ENCODE measurements around the gene ZNF561. TPM values are rescaled to one million over a fixed set of nuclear protein-coding genes. Genes with fewer than 3 reads are reported as not detected.
"Not testable (repeated sequence)": the region's sequence is repeated elsewhere in the genome, so short reads cannot be mapped to it uniquely, and the experiment has no call there.

Gene ZNF561
- 42.7 and 49.3 TPM in 2 replicates for total RNA-seq (2014; rRNA removed; shearing (Covaris generic))

GRCh38 chr19:9621156-9622037, at the start of gene ZNF561:
Gene ZNF561, minus strand, starts transcription at chr19:9621232. Its CDS starts 1,776 bp downstream, at chr19:9619456.
- peaks cover 24% of the 10 kb centered on the region for H3K36me3 ChIP-seq (replicated peaks; ENCODE audit: control insufficient read depth, insufficient read depth, low read length)
- no peaks in the 10 kb centered on the region for H3K27me3 ChIP-seq (ENCODE audit: control insufficient read depth, insufficient read depth, low read length)
- H3K4me3 ChIP-seq (ENCODE audit: insufficient read depth, low read depth, low read length) = peak within 1 kb of the TSS; percentile 96
- DNase-seq = peak; percentile 87

- Histone ChIP-seq H3K36me3 (replicated peaks; ENCODE audit: control insufficient read depth, insufficient read depth, low read length) (no peaks in the 10 kb centered on the region), H3K27me3 (ENCODE audit: control insufficient read depth, insufficient read depth, low read length) (no peaks in the 10 kb centered on the region), H3K4me3 (ENCODE audit: insufficient read depth, low read depth, low read length) (no peak overlapping the region)
- no peak for DNase-seq
These were observed 47.5 kb upstream of the ZNF561 start for GRCh38 chr19:9668544-9668943.

- Histone ChIP-seq H3K36me3 (replicated peaks; ENCODE audit: control insufficient read depth, insufficient read depth, low read length) (no peaks in the 10 kb centered on the region), H3K4me3 (ENCODE audit: insufficient read depth, low read depth, low read length) (no peak overlapping the region)
- DNase-seq = no peak
These were observed 46.9 kb upstream of the ZNF561 start for GRCh38 chr19:9667898-9668297.

GRCh38 chr19:9658769-9659168, 37.7 kb upstream of the ZNF561 start:
- no peaks in the 10 kb centered on the region for H3K27me3 ChIP-seq (ENCODE audit: control insufficient read depth, insufficient read depth, low read length)
- DNase-seq = no peak
- H3K4me3 ChIP-seq (ENCODE audit: insufficient read depth, low read depth, low read length) = no peak overlapping the region
- H3K36me3 ChIP-seq (replicated peaks; ENCODE audit: control insufficient read depth, insufficient read depth, low read length) = no peaks in the 10 kb centered on the region; the same call in 1 of the 2 replicates

More at GRCh38 chr19:9667898-9668297, 46.9 kb upstream of the ZNF561 start:
- no peaks in the 10 kb centered on the region for H3K27me3 ChIP-seq (ENCODE audit: control insufficient read depth, insufficient read depth, low read length)

GRCh38 chr19:9653066-9653555, 32.1 kb upstream of the ZNF561 start:
- not testable (repeated sequence) for H3K4me3 ChIP-seq (ENCODE audit: insufficient read depth, low read depth, low read length); H3K36me3 ChIP-seq (replicated peaks; ENCODE audit: control insufficient read depth, insufficient read depth, low read length); H3K27me3 ChIP-seq (ENCODE audit: control insufficient read depth, insufficient read depth, low read length); DNase-seq

- DNase-seq = not testable (repeated sequence)
These were observed 30.4 kb upstream of the ZNF561 start for GRCh38 chr19:9651464-9651863.

GRCh38 chr19:9650345-9650744, 29.3 kb upstream of the ZNF561 start:
- Histone ChIP-seq H3K4me3 (ENCODE audit: insufficient read depth, low read depth, low read length) (no peak overlapping the region), H3K36me3 (replicated peaks; ENCODE audit: control insufficient read depth, insufficient read depth, low read length) (no peaks in the 10 kb centered on the region; the same call in none of the 2 replicates), H3K27me3 (ENCODE audit: control insufficient read depth, insufficient read depth, low read length) (no peaks in the 10 kb centered on the region)
- DNase-seq = no peak

More at GRCh38 chr19:9651464-9651863, 30.4 kb upstream of the ZNF561 start:
- H3K4me3 ChIP-seq (ENCODE audit: insufficient read depth, low read depth, low read length); H3K27me3 ChIP-seq (ENCODE audit: control insufficient read depth, insufficient read depth, low read length); H3K36me3 ChIP-seq (replicated peaks; ENCODE audit: control insufficient read depth, insufficient read depth, low read length): not testable (repeated sequence)

GRCh38 chr19:9645472-9645871, 24.4 kb upstream of the ZNF561 start:
- peaks cover 2% of the 10 kb centered on the region for H3K36me3 ChIP-seq (replicated peaks; ENCODE audit: control insufficient read depth, insufficient read depth, low read length)
- DNase-seq = no peak
- H3K27me3 ChIP-seq (ENCODE audit: control insufficient read depth, insufficient read depth, low read length) = no peaks in the 10 kb centered on the region
- no peak overlapping the region for H3K4me3 ChIP-seq (ENCODE audit: insufficient read depth, low read depth, low read length)

GRCh38 chr19:9644472-9644871, 23.4 kb upstream of the ZNF561 start:
- Histone ChIP-seq H3K36me3 (replicated peaks; ENCODE audit: control insufficient read depth, insufficient read depth, low read length) (peaks cover 2% of the 10 kb centered on the region), H3K27me3 (ENCODE audit: control insufficient read depth, insufficient read depth, low read length) (no peaks in the 10 kb centered on the region), H3K4me3 (ENCODE audit: insufficient read depth, low read depth, low read length) (no peak overlapping the region)
- no peak for DNase-seq

GRCh38 chr19:9641810-9642209, 20.8 kb upstream of the ZNF561 start:
- Histone ChIP-seq H3K27me3 (ENCODE audit: control insufficient read depth, insufficient read depth, low read length) (no peaks in the 10 kb centered on the region), H3K36me3 (replicated peaks; ENCODE audit: control insufficient read depth, insufficient read depth, low read length) (peaks cover 2% of the 10 kb centered on the region), H3K4me3 (ENCODE audit: insufficient read depth, low read depth, low read length) (no peak overlapping the region)
- DNase-seq = no peak

- DNase-seq = no peak
- H3K36me3 ChIP-seq (replicated peaks; ENCODE audit: control insufficient read depth, insufficient read depth, low read length) = peaks cover 2% of the 10 kb centered on the region
These were observed 19.9 kb upstream of the ZNF561 start for GRCh38 chr19:9640956-9641355.

GRCh38 chr19:9636018-9636417, 15.0 kb upstream of the ZNF561 start:
- Histone ChIP-seq H3K27me3 (ENCODE audit: control insufficient read depth, insufficient read depth, low read length) (no peaks in the 10 kb centered on the region), H3K4me3 (ENCODE audit: insufficient read depth, low read depth, low read length) (no peak overlapping the region), H3K36me3 (replicated peaks; ENCODE audit: control insufficient read depth, insufficient read depth, low read length) (peaks cover 16% of the 10 kb centered on the region)
- no peak for DNase-seq

More at GRCh38 chr19:9640956-9641355, 19.9 kb upstream of the ZNF561 start:
- H3K4me3 ChIP-seq (ENCODE audit: insufficient read depth, low read depth, low read length) = no peak overlapping the region
- no peaks in the 10 kb centered on the region for H3K27me3 ChIP-seq (ENCODE audit: control insufficient read depth, insufficient read depth, low read length)

GRCh38 chr19:9627856-9628255, 6.8 kb upstream of the ZNF561 start:
- H3K4me3 ChIP-seq (ENCODE audit: insufficient read depth, low read depth, low read length) = no peak overlapping the region
- DNase-seq = no peak
- peaks cover 6% of the 10 kb centered on the region; the same call in 1 of the 2 replicates for H3K36me3 ChIP-seq (replicated peaks; ENCODE audit: control insufficient read depth, insufficient read depth, low read length)
- H3K27me3 ChIP-seq (ENCODE audit: control insufficient read depth, insufficient read depth, low read length) = no peaks in the 10 kb centered on the region

- Histone ChIP-seq H3K4me3 (ENCODE audit: insufficient read depth, low read depth, low read length) (no peak overlapping the region), H3K36me3 (replicated peaks; ENCODE audit: control insufficient read depth, insufficient read depth, low read length) (peaks cover 14% of the 10 kb centered on the region), H3K27me3 (ENCODE audit: control insufficient read depth, insufficient read depth, low read length) (no peaks in the 10 kb centered on the region)
- DNase-seq = no peak
These were observed 1.5 kb upstream of the ZNF561 start for GRCh38 chr19:9622531-9622930.

- no peaks in the 10 kb centered on the region for H3K27me3 ChIP-seq (ENCODE audit: control insufficient read depth, insufficient read depth, low read length)
These were observed 233 bp downstream of the ZNF561 start for GRCh38 chr19:9620842-9621155.

More at GRCh38 chr19:9620842-9621155, 233 bp downstream of the ZNF561 start:
- Histone ChIP-seq H3K36me3 (replicated peaks; ENCODE audit: control insufficient read depth, insufficient read depth, low read length) (peaks cover 24% of the 10 kb centered on the region), H3K4me3 (ENCODE audit: insufficient read depth, low read depth, low read length) (peak overlapping the region; percentile 96)
- no peak for DNase-seq

Measured in H7 (cell line).